ENCODE data around the gene FCGR3A. TPM values are rescaled to one million over a fixed set of nuclear protein-coding genes. Genes with fewer than 3 reads are reported as not detected.
"Not testable (repeated sequence)": the region's sequence is repeated elsewhere in the genome, so short reads cannot be mapped to it uniquely, and the experiment has no call there.

Gene FCGR3A
- total and polyA plus RNA-seq, 10 donors = 35.5 to 532 (median 283) TPM

- TF ChIP-seq CTCF (IDR thresholded peaks at IDR 0.05 in 8 of 11, conservative IDR thresholded peaks at IDR 0.05 in 3 of 11) = peak in 1 of 11 experiments; percentile 8
- TF ChIP-seq POLR2AphosphoS5 (IDR thresholded peaks at IDR 0.05) = peak; percentile 59 to 71 (median 63)
- WGBS, 5 donors = 1 to 3% (median 2%) methylated on average over 35 to 41 of the region's 41 CpGs
- H3K4me3 ChIP-seq = peak overlapping the region; percentile 19 to 73 (median 38)
- peak; percentile 92 for DNase-seq
- H3K4me1 ChIP-seq = peaks cover 0 to 53% (median 40%) of the 10 kb centered on the region in 6 donors
- intact Hi-C loops (cut with DNase I; ENCODE audit: low total_unique reads); H3K27me3 ChIP-seq (replicated peaks in 1 of 7); H3K9me3 ChIP-seq; H3K36me3 ChIP-seq: not testable (repeated sequence)
- H3K27ac ChIP-seq = peak overlapping the region; percentile 30 to 90 (median 82)
Measured at GRCh38 chr1:161539731-161540569, 9.7 kb downstream of the FCGR3A start.

GRCh38 chr1:161538925-161539479 lies 10.6 kb downstream of the FCGR3A start:
- H3K4me3 ChIP-seq = peak overlapping the region in 3 of 8 donors; percentile 41 to 73 (median 43)
- H3K4me1 ChIP-seq = peaks cover 0 to 46% (median 38%) of the 10 kb centered on the region in 6 donors
- 87 to 93% (median 91%) methylated on average over 7 of the region's 7 CpGs for WGBS, 5 donors
- intact Hi-C loops (cut with DNase I; ENCODE audit: low total_unique reads); H3K9me3 ChIP-seq; DNase-seq; H3K36me3 ChIP-seq; H3K27me3 ChIP-seq (replicated peaks in 1 of 7): not testable (repeated sequence)
- H3K27ac ChIP-seq = peak overlapping the region in 5 of 8 donors; percentile 74 to 90 (median 82)

- H3K27ac ChIP-seq; H3K9me3 ChIP-seq; H3K36me3 ChIP-seq; intact Hi-C loops (cut with DNase I; ENCODE audit: low total_unique reads); DNase-seq; H3K27me3 ChIP-seq (replicated peaks in 1 of 7); H3K4me3 ChIP-seq: not testable (repeated sequence)
- WGBS, 5 donors = 72 to 82% (median 80%) methylated on average over 7 of the region's 7 CpGs
- peaks cover 0 to 38% (median 30%) of the 10 kb centered on the region in 6 donors for H3K4me1 ChIP-seq
Measured at GRCh38 chr1:161537068-161537669, 12.4 kb downstream of the FCGR3A start.

- not testable (repeated sequence) for H3K4me3 ChIP-seq
- 65 to 73% (median 67%) methylated on average over 14 to 16 of the region's 16 CpGs for whole genome bisulfite sequencing, 5 donors
Measured at GRCh38 chr1:161532644-161533567, 16.7 kb downstream of the FCGR3A start.

GRCh38 chr1:161531986-161532643 lies 17.5 kb downstream of the FCGR3A start:
- intact Hi-C loops (cut with DNase I; ENCODE audit: low total_unique reads) = no loop called here
- no peaks in the 10 kb centered on the region for H3K9me3 ChIP-seq
- 84 to 92% (median 88%) methylated on average over 22 of the region's 22 CpGs for WGBS, 5 donors

More at GRCh38 chr1:161532644-161533567, 16.7 kb downstream of the FCGR3A start:
- DNase-seq; H3K27me3 ChIP-seq (replicated peaks in 1 of 7); H3K9me3 ChIP-seq; intact Hi-C loops (cut with DNase I; ENCODE audit: low total_unique reads); H3K36me3 ChIP-seq: not testable (repeated sequence)
- Histone ChIP-seq H3K4me1 (peaks cover 0 to 35% (median 13%) of the 10 kb centered on the region in 6 donors), H3K27ac (peak overlapping the region in 6 of 8 donors; percentile 43 to 94 (median 92))

More at GRCh38 chr1:161531986-161532643, 17.5 kb downstream of the FCGR3A start:
- no peaks in the 10 kb centered on the region for H3K27me3 ChIP-seq (replicated peaks in 1 of 7)
- peak overlapping the region in 6 of 8 donors; percentile 43 to 94 (median 92) for H3K27ac ChIP-seq
- DNase-seq = no peak
- no peak overlapping the region for H3K4me3 ChIP-seq
- TF ChIP-seq POLR2A (IDR thresholded peaks at IDR 0.05) (no peak), CTCF (IDR thresholded peaks at IDR 0.05 in 8 of 11, conservative IDR thresholded peaks at IDR 0.05 in 3 of 11) (no peak), POLR2AphosphoS5 (IDR thresholded peaks at IDR 0.05) (no peak)
- H3K4me1 ChIP-seq = peaks cover 0 to 35% (median 13%) of the 10 kb centered on the region in 6 donors
- no peaks in the 10 kb centered on the region for H3K36me3 ChIP-seq
